Activated CD4-positive, alpha-beta memory T cell treated with anti-CD3 and anti-CD28 coated beads for 36 hours (primary cell): ENCODE data around the gene RGS6. TPM values are rescaled to one million over a fixed set of nuclear protein-coding genes. Genes with fewer than 3 reads are reported as not detected.
A peak's percentile ranks its signal among the peaks of the same experiment; 100 is the strongest.

ENCODE experiments used
- CTCF ChIA-PET: fragments of 350-600 bp; sonication (Branson Sonifier 250); formaldehyde crosslinking; loops from one replicate; lab custom pipeline; 2021; ENCODE audit warnings: antibody characterized with exemption, inconsistent platforms; lab: Charles Lee
- POLR2A ChIA-PET: fragments of 350-600 bp; sonication (Branson Sonifier 250); formaldehyde crosslinking; loops from one replicate; lab custom pipeline; 2021; ENCODE audit warnings: antibody characterized with exemption; lab: Charles Lee
- DNase-seq: peaks from one replicate; pipeline ENCODE4 v3.0.0-alpha.2; 2020
- H3K27ac Mint-ChIP-seq: one replicate; pipeline ENCODE4 v1.8.0; 2021; ENCODE audit warnings: mixed read lengths
- H3K27me3 Mint-ChIP-seq: one replicate; pipeline ENCODE4 v1.8.0; 2021; ENCODE audit warnings: mixed read lengths
- H3K36me3 Mint-ChIP-seq: one replicate; pipeline ENCODE4 v1.8.0; 2021; ENCODE audit warnings: mixed read lengths
- H3K4me1 Mint-ChIP-seq: one replicate; pipeline ENCODE4 v1.8.0; 2021; ENCODE audit warnings: low read depth, mixed read lengths
- H3K4me3 Mint-ChIP-seq: one replicate; pipeline ENCODE4 v1.8.0; 2021; ENCODE audit warnings: mild to moderate bottlenecking, mixed read lengths
- H3K9me3 Mint-ChIP-seq: one replicate; pipeline ENCODE4 v1.8.0; 2021; ENCODE audit warnings: mixed read lengths
- intact Hi-C: fragments of 100-400 bp; cut with micrococcal nuclease; formaldehyde crosslinking; loops from one replicate; pipeline ENCODE4 v1.15.1; 2023
- total RNA-seq, 2 experiments: library from RNA; stranded (reverse); gene quantifications; one replicate each; pipeline ENCODE4 v1.2.3, GENCODE V29; 2021

Gene RGS6
- total RNA-seq, 2 experiments from 2014 or later: 0.15 to 0.19 TPM

- H3K27me3 Mint-ChIP-seq: peaks cover 25% of the 10 kb centered on the region
- POLR2A ChIA-PET: no interaction called here
- H3K4me3 Mint-ChIP-seq: no peak overlapping the region
- H3K4me1 Mint-ChIP-seq: peaks cover 3% of the 10 kb centered on the region
- intact Hi-C loops: loop anchor here (2.0 kb wide), 1 partner anchor 25 kb away; no protein-coding TSS in a partner anchor
- no peak overlapping the region for H3K27ac Mint-ChIP-seq
- H3K9me3 Mint-ChIP-seq: no peaks in the 10 kb centered on the region
- peak; percentile 60 for DNase-seq
- no peaks in the 10 kb centered on the region for H3K36me3 Mint-ChIP-seq
- CTCF ChIA-PET: interaction anchor here (0.8 to 4.0 kb wide), 7 partner anchors 11 to 451 kb away, joined by 3 to 37 read pairs (median 3); no protein-coding TSS in a partner anchor
Measured at GRCh38 chr14:72024043-72024407, 91.8 kb downstream of the RGS6 start.

- Mint-ChIP-seq H3K27ac (no peak overlapping the region), H3K36me3 (no peaks in the 10 kb centered on the region), H3K9me3 (no peaks in the 10 kb centered on the region), H3K4me1 (peaks cover 3% of the 10 kb centered on the region), H3K4me3 (no peak overlapping the region), H3K27me3 (peaks cover 25% of the 10 kb centered on the region)
- ChIA-PET CTCF (interaction anchor here (0.8 to 4.0 kb wide), 5 partner anchors 32 to 397 kb away, joined by 3 to 37 read pairs (median 5); no protein-coding TSS in a partner anchor), POLR2A (no interaction called here)
- intact Hi-C loops: loop anchor here (2.0 kb wide), 1 partner anchor 24 kb away; no protein-coding TSS in a partner anchor
- DNase-seq: no peak
Measured at GRCh38 chr14:72024504-72024903, 92.3 kb downstream of the RGS6 start.

- ChIA-PET CTCF (no interaction called here), POLR2A (no interaction called here)
- Mint-ChIP-seq H3K9me3 (no peaks in the 10 kb centered on the region), H3K27me3 (peaks cover 19% of the 10 kb centered on the region), H3K4me1 (peaks cover 3% of the 10 kb centered on the region), H3K4me3 (no peak overlapping the region), H3K36me3 (no peaks in the 10 kb centered on the region), H3K27ac (no peak overlapping the region)
- no peak for DNase-seq
- intact Hi-C loops: no loop called here
Measured at GRCh38 chr14:72026536-72026935, 94.3 kb downstream of the RGS6 start.

- no peak overlapping the region for H3K4me3 Mint-ChIP-seq
- no peaks in the 10 kb centered on the region for H3K36me3 Mint-ChIP-seq
- peaks cover 3% of the 10 kb centered on the region for H3K4me1 Mint-ChIP-seq
- peaks cover 16% of the 10 kb centered on the region for H3K27me3 Mint-ChIP-seq
- intact Hi-C loops: no loop called here
- no peaks in the 10 kb centered on the region for H3K9me3 Mint-ChIP-seq
- POLR2A ChIA-PET: no interaction called here
- no peak for DNase-seq
- H3K27ac Mint-ChIP-seq: no peak overlapping the region
- CTCF ChIA-PET: no interaction called here
Measured at GRCh38 chr14:72027061-72027460, 94.8 kb downstream of the RGS6 start.

- POLR2A ChIA-PET: no interaction called here
- Mint-ChIP-seq H3K27me3 (peaks cover 9% of the 10 kb centered on the region), H3K27ac (no peak overlapping the region), H3K36me3 (no peaks in the 10 kb centered on the region), H3K9me3 (no peaks in the 10 kb centered on the region), H3K4me1 (no peaks in the 10 kb centered on the region), H3K4me3 (no peak overlapping the region)
- no peak for DNase-seq
- intact Hi-C loops: no loop called here
- CTCF ChIA-PET: no interaction called here
Measured at GRCh38 chr14:72033365-72033764, 101.1 kb downstream of the RGS6 start.

GRCh38 chr14:72040528-72040927 lies 108.3 kb downstream of the RGS6 start:
- Mint-ChIP-seq H3K4me3 (no peak overlapping the region), H3K9me3 (peaks cover 13% of the 10 kb centered on the region), H3K36me3 (no peaks in the 10 kb centered on the region), H3K27ac (no peak overlapping the region), H3K4me1 (no peaks in the 10 kb centered on the region), H3K27me3 (peaks cover 30% of the 10 kb centered on the region)
- intact Hi-C loops: no loop called here
- ChIA-PET POLR2A (no interaction called here), CTCF (no interaction called here)
- DNase-seq: no peak

- intact Hi-C loops: no loop called here
- no peaks in the 10 kb centered on the region for H3K36me3 Mint-ChIP-seq
- H3K27me3 Mint-ChIP-seq: peaks cover 24% of the 10 kb centered on the region
- peaks cover 8% of the 10 kb centered on the region for H3K4me1 Mint-ChIP-seq
- ChIA-PET POLR2A (no interaction called here), CTCF (no interaction called here)
- H3K4me3 Mint-ChIP-seq: no peak overlapping the region
- no peak overlapping the region for H3K27ac Mint-ChIP-seq
- H3K9me3 Mint-ChIP-seq: peaks cover 11% of the 10 kb centered on the region
- DNase-seq: no peak
Measured at GRCh38 chr14:72045271-72045670, 113.0 kb downstream of the RGS6 start.

GRCh38 chr14:72045885-72046284 lies 113.7 kb downstream of the RGS6 start:
- POLR2A ChIA-PET: no interaction called here
- DNase-seq: no peak
- Mint-ChIP-seq H3K27me3 (peaks cover 20% of the 10 kb centered on the region), H3K4me3 (no peak overlapping the region), H3K9me3 (peaks cover 6% of the 10 kb centered on the region), H3K36me3 (no peaks in the 10 kb centered on the region), H3K4me1 (peaks cover 8% of the 10 kb centered on the region), H3K27ac (no peak overlapping the region)
- intact Hi-C loops: no loop called here
- CTCF ChIA-PET: no interaction called here

GRCh38 chr14:72049462-72049861 lies 117.2 kb downstream of the RGS6 start:
- ChIA-PET POLR2A (no interaction called here), CTCF (interaction anchor here (0.6 kb wide), 1 partner anchor 54 kb away, joined by 3 read pairs; no protein-coding TSS in a partner anchor)
- no peaks in the 10 kb centered on the region for H3K9me3 Mint-ChIP-seq
- peak; percentile 60 for DNase-seq
- H3K36me3 Mint-ChIP-seq: no peaks in the 10 kb centered on the region
- H3K4me3 Mint-ChIP-seq: no peak overlapping the region
- intact Hi-C loops: loop anchor here (2.0 kb wide), 1 partner anchor 25 kb away; no protein-coding TSS in a partner anchor
- peaks cover 8% of the 10 kb centered on the region for H3K4me1 Mint-ChIP-seq
- no peak overlapping the region for H3K27ac Mint-ChIP-seq
- peaks cover 15% of the 10 kb centered on the region for H3K27me3 Mint-ChIP-seq

GRCh38 chr14:72052356-72052755 lies 120.1 kb downstream of the RGS6 start:
- DNase-seq: no peak
- intact Hi-C loops: no loop called here
- Mint-ChIP-seq H3K4me3 (no peak overlapping the region), H3K36me3 (no peaks in the 10 kb centered on the region), H3K9me3 (no peaks in the 10 kb centered on the region), H3K4me1 (peaks cover 8% of the 10 kb centered on the region), H3K27me3 (peaks cover 14% of the 10 kb centered on the region), H3K27ac (no peak overlapping the region)
- CTCF ChIA-PET: no interaction called here
- POLR2A ChIA-PET: no interaction called here

- ChIA-PET CTCF (no interaction called here), POLR2A (no interaction called here)
- Mint-ChIP-seq H3K27me3 (peaks cover 13% of the 10 kb centered on the region), H3K36me3 (no peaks in the 10 kb centered on the region), H3K9me3 (no peaks in the 10 kb centered on the region), H3K4me3 (no peak overlapping the region), H3K4me1 (peaks cover 8% of the 10 kb centered on the region), H3K27ac (no peak overlapping the region)
- intact Hi-C loops: no loop called here
- no peak for DNase-seq
Measured at GRCh38 chr14:72053651-72054050, 121.4 kb downstream of the RGS6 start.

- Mint-ChIP-seq H3K9me3 (no peaks in the 10 kb centered on the region), H3K4me1 (no peaks in the 10 kb centered on the region), H3K4me3 (no peak overlapping the region), H3K27me3 (peaks cover 10% of the 10 kb centered on the region), H3K36me3 (no peaks in the 10 kb centered on the region), H3K27ac (no peak overlapping the region)
- DNase-seq: no peak
- intact Hi-C loops: no loop called here
- ChIA-PET POLR2A (no interaction called here), CTCF (no interaction called here)
Measured at GRCh38 chr14:72054911-72055310, 122.7 kb downstream of the RGS6 start.

GRCh38 chr14:72057701-72058285 lies 125.6 kb downstream of the RGS6 start:
- Mint-ChIP-seq H3K4me3 (no peak overlapping the region), H3K9me3 (no peaks in the 10 kb centered on the region), H3K27me3 (peaks cover 7% of the 10 kb centered on the region), H3K4me1 (no peaks in the 10 kb centered on the region), H3K36me3 (no peaks in the 10 kb centered on the region), H3K27ac (no peak overlapping the region)
- ChIA-PET CTCF (no interaction called here), POLR2A (no interaction called here)
- no peak for DNase-seq
- intact Hi-C loops: no loop called here
